ENCODE data around the gene STYXL2.

- TF ChIP-seq CTCF (IDR thresholded peaks at IDR 0.05) (no peak), POLR2A (IDR thresholded peaks at IDR 0.05) (no peak)
These were observed 32.9 kb downstream of the STYXL2 start for GRCh38 chr1:167126811-167127210.

All from right lobe of liver (tissue), 4 donors.